DMS 273 (cell line): ENCODE data around the gene SHTN1.
A peak's percentile ranks its signal among the peaks of the same experiment; 100 is the strongest.

Experiments
- DNase-seq: peaks from one replicate; lab custom pipeline; 2025; ENCODE audit not compliant: unreplicated experiment; lab: John Stamatoyannopoulos, UW

Gene SHTN1

GRCh38 chr10:116838143-116838725 is 166.8 kb downstream of the SHTN1 start:
- DNase-seq = no peak

- DNase-seq = peak; percentile 4
Observed at GRCh38 chr10:116836902-116837523, 168.0 kb downstream of the SHTN1 start.

GRCh38 chr10:116836083-116836482 is 168.9 kb downstream of the SHTN1 start:
- DNase-seq = no peak

GRCh38 chr10:116835658-116836057 is 169.3 kb downstream of the SHTN1 start:
- no peak for DNase-seq

- DNase-seq = no peak
Observed at GRCh38 chr10:116833986-116834985, 170.7 kb downstream of the SHTN1 start.

GRCh38 chr10:116831790-116832189 is 173.2 kb downstream of the SHTN1 start:
- DNase-seq = no peak
